ENCODE data around the gene CAMKMT. TPM values are rescaled to one million over a fixed set of nuclear protein-coding genes. Genes with fewer than 3 reads are reported as not detected.

The CAMKMT gene
- total RNA-seq, 1 experiment from 2014 or later, result 17.4 TPM

GRCh38 chr2:44723921-44724320 is 362.2 kb downstream of the CAMKMT start:
- no peak overlapping the region for H3K18ac ChIP-seq (ENCODE audit: insufficient read length, low read depth, low read length)
- no CpG with 5 or more reads among the region's 3 CpGs for WGBS (ENCODE audit: extremely low coverage, insufficient read length, low lambda C conversion rate)
- H4K5ac ChIP-seq (ENCODE audit: insufficient read length, low read depth, low read length), result no peak overlapping the region
- H2BK12ac ChIP-seq (ENCODE audit: insufficient read length, low read depth, low read length), result no peak overlapping the region
- H3K23ac ChIP-seq (ENCODE audit: insufficient read length, low read depth, low read length), result no peak overlapping the region
- H4K8ac ChIP-seq (replicated peaks; ENCODE audit: insufficient read length, low read depth, low read length), result no peak overlapping the region
- no peaks in the 10 kb centered on the region for H3K23me2 ChIP-seq (ENCODE audit: insufficient read length, low read depth, low read length, poor library complexity, severe bottlenecking)
- no peaks in the 10 kb centered on the region for H3K79me2 ChIP-seq (ENCODE audit: insufficient read depth, low read length)
- H2BK120ac ChIP-seq (ENCODE audit: low read depth, low read length, poor library complexity, severe bottlenecking), result no peak overlapping the region
- peaks cover 2% of the 10 kb centered on the region for H3K79me1 ChIP-seq (ENCODE audit: insufficient read depth, low read depth, low read length, poor library complexity, severe bottlenecking)
- no peak overlapping the region for H2AFZ ChIP-seq (ENCODE audit: low read length)
- H3K27me3 ChIP-seq (ENCODE audit: insufficient read depth, low read length), result no peaks in the 10 kb centered on the region
- no peak for DNase-seq
- no peak overlapping the region for H3K27ac Mint-ChIP-seq
- H3T11ph ChIP-seq (ENCODE audit: low read length), result no peak overlapping the region
- H3K9me3 Mint-ChIP-seq, result no peaks in the 10 kb centered on the region
- H3K4ac ChIP-seq (ENCODE audit: low read depth, low read length), result no peak overlapping the region
- no peak overlapping the region for H2BK5ac ChIP-seq (ENCODE audit: insufficient read length, low read length)
- H2AK5ac ChIP-seq (ENCODE audit: insufficient read length, low read length), result no peak overlapping the region
- H2BK20ac ChIP-seq (ENCODE audit: low read depth, low read length, poor library complexity, severe bottlenecking), result no peak overlapping the region
- no peak overlapping the region for H3K4me3 Mint-ChIP-seq
- H4K91ac ChIP-seq (ENCODE audit: insufficient read length, low read depth, low read length), result no peak overlapping the region
- no peak overlapping the region for H3K27ac ChIP-seq (ENCODE audit: insufficient read length, low read depth, low read length)
- no peaks in the 10 kb centered on the region for H3K27me3 Mint-ChIP-seq (ENCODE audit: low read depth)
- H2BK15ac ChIP-seq (ENCODE audit: low read depth, low read length), result no peak overlapping the region
- no peak overlapping the region for H3K56ac ChIP-seq (ENCODE audit: insufficient read length, low read depth, low read length)
- no peaks in the 10 kb centered on the region for H3K4me1 ChIP-seq (ENCODE audit: insufficient read depth, low read length)
- TF ChIP-seq CTCF (conservative IDR thresholded peaks at IDR 0.05), result no peak
- no peaks in the 10 kb centered on the region for H4K20me1 ChIP-seq (ENCODE audit: control insufficient read depth, insufficient read depth, insufficient read length)
- no peak overlapping the region for H3K14ac ChIP-seq (ENCODE audit: insufficient read depth, low read length)
- peaks cover 4 to 11% of the 10 kb centered on the region in 2 experiments; a peak in 2 of 4 replicates for H3K4me1 Mint-ChIP-seq
- no peak overlapping the region for H3K4me2 ChIP-seq (ENCODE audit: insufficient read depth, insufficient read length, low read length)
- H3K9ac ChIP-seq (ENCODE audit: extremely low read depth, insufficient read length, low read length), result no peak overlapping the region
- no peaks in the 10 kb centered on the region for H3K9me3 ChIP-seq (ENCODE audit: control insufficient read depth, low read depth, low read length)
- no peaks in the 10 kb centered on the region for H3K36me3 Mint-ChIP-seq (ENCODE audit: insufficient read depth in 1 of 3, low read depth in 3 of 3)

All from H9 (cell line).